RWPE2 (cell line): ENCODE results near the gene BTBD9.

ENCODE experiments used
- ATAC-seq: fragments of 200-7000 bp; cut with Tn5 transposase; 3 replicates; pipeline ENCODE4 v1.9.1; 2021; ENCODE audit warnings: low read depth
- DNase-seq: peaks from one replicate; pipeline ENCODE4 v3.0.0-alpha.2; 2020; ENCODE audit warnings: low spot score
- H3K27ac ChIP-seq: fragments of 450-650 bp; 2 replicates; pipeline ENCODE4 v1.5.1; 2017; ENCODE audit warnings: mild to moderate bottlenecking; ENCODE audit not compliant: poor library complexity, severe bottlenecking
- H3K27me3 ChIP-seq: fragments of 250-450 bp; sonication (Bioruptor Pico); 2 replicates; pipeline ENCODE4 v1.5.1; 2021; ENCODE audit warnings: mild to moderate bottlenecking, moderate library complexity; ENCODE audit not compliant: insufficient read depth, poor library complexity, severe bottlenecking
- H3K36me3 ChIP-seq: fragments of 250-450 bp; sonication (Bioruptor Pico); 2 replicates; pipeline ENCODE4 v1.5.1; 2020; ENCODE audit warnings: low read depth, mild to moderate bottlenecking, moderate library complexity
- H3K4me1 ChIP-seq: fragments of 250-450 bp; sonication (Bioruptor Pico); 2 replicates; pipeline ENCODE4 v1.5.1; 2021; ENCODE audit warnings: mild to moderate bottlenecking, moderate library complexity; ENCODE audit not compliant: insufficient read depth, poor library complexity, severe bottlenecking
- H3K4me3 ChIP-seq: fragments of 250-450 bp; sonication (Bioruptor Pico); 2 replicates; pipeline ENCODE4 v1.5.1; 2021; ENCODE audit warnings: mild to moderate bottlenecking, moderate library complexity; ENCODE audit not compliant: severe bottlenecking
- H3K9me3 ChIP-seq: fragments of 250-450 bp; sonication (Bioruptor Pico); 2 replicates; pipeline ENCODE4 v1.5.1; 2021; ENCODE audit warnings: mild to moderate bottlenecking, moderate library complexity; ENCODE audit not compliant: severe bottlenecking
- CTCF ChIP-seq: fragments of 450-650 bp; IDR thresholded peaks from one replicate; pipeline ENCODE4 v1.5.1; 2017; ENCODE audit warnings: mild to moderate bottlenecking, moderate library complexity; ENCODE audit not compliant: poor library complexity, severe bottlenecking

The BTBD9 gene

DNA sequence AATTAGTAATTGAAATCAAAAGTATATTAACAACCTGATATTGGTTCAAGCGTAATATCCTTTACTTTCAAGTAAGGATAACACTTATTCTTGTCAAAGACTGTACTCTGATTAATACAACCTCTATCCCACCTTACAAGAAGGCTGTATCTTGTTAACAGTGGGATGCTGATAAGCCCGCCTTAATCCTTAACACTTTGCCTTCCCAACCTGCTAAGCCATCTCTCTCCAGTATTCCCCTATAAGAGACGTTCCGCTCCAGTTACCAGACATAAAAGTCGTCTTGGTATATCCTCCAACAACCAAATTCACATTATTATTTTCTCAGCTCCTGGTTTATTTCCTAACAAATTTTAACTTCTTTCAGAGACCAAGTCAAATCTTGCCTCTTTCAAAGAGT, 2.0 kb downstream of the BTBD9 start:
- no peak for TF ChIP-seq CTCF

DNA sequence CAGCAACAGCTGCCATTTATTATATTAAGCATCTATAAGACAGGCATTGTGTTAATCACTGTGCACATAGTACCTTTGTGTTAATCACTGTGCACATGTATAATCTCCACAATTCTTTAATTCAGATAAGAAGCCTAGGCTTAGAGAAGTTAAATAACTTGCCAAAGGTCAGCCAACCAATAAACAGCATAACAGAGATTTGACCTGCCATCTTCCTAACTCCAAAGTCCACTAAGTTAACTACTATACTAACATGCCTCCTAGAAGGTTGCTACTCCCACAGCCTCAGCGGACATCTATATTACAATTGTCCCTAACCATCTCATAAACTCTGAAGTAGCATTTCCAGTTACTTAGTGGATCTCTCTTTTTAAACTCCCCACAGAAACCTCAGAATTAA, 3.7 kb downstream of the BTBD9 start:
- DNase-seq (no peak), ATAC-seq (no peak)
- Histone ChIP-seq H3K4me1 (peaks cover 3% of the 10 kb centered on the region), H3K4me3 (no peak overlapping the region), H3K27me3 (no peaks in the 10 kb centered on the region), H3K27ac (no peak overlapping the region), H3K36me3 (no peaks in the 10 kb centered on the region), H3K9me3 (no peaks in the 10 kb centered on the region)
- no peak for TF ChIP-seq CTCF

More for the DNA sequence above, 2.0 kb downstream of the BTBD9 start:
- no peaks in the 10 kb centered on the region for H3K9me3 ChIP-seq
- no peaks in the 10 kb centered on the region for H3K27me3 ChIP-seq
- peaks cover 3% of the 10 kb centered on the region for H3K4me1 ChIP-seq
- ATAC-seq: no peak
- no peak overlapping the region for H3K4me3 ChIP-seq
- no peaks in the 10 kb centered on the region for H3K36me3 ChIP-seq
- no peak for DNase-seq
- H3K27ac ChIP-seq: no peak overlapping the region

GRCh38 chr6:38634518-38634917, 5.2 kb downstream of the BTBD9 start:
- no peaks in the 10 kb centered on the region for H3K4me1 ChIP-seq
- no peaks in the 10 kb centered on the region for H3K27me3 ChIP-seq
- H3K4me3 ChIP-seq: no peak overlapping the region
- no peak for DNase-seq
- TF ChIP-seq CTCF: no peak
- H3K27ac ChIP-seq: no peak overlapping the region
- H3K36me3 ChIP-seq: no peaks in the 10 kb centered on the region
- H3K9me3 ChIP-seq: no peaks in the 10 kb centered on the region
- no peak for ATAC-seq

GRCh38 chr6:38632490-38632889, 7.2 kb downstream of the BTBD9 start:
- Histone ChIP-seq H3K27me3 (no peaks in the 10 kb centered on the region), H3K27ac (no peak overlapping the region), H3K9me3 (no peaks in the 10 kb centered on the region), H3K4me1 (no peaks in the 10 kb centered on the region), H3K36me3 (no peaks in the 10 kb centered on the region), H3K4me3 (no peak overlapping the region)
- ATAC-seq (no peak), DNase-seq (no peak)
- no peak for TF ChIP-seq CTCF

DNA sequence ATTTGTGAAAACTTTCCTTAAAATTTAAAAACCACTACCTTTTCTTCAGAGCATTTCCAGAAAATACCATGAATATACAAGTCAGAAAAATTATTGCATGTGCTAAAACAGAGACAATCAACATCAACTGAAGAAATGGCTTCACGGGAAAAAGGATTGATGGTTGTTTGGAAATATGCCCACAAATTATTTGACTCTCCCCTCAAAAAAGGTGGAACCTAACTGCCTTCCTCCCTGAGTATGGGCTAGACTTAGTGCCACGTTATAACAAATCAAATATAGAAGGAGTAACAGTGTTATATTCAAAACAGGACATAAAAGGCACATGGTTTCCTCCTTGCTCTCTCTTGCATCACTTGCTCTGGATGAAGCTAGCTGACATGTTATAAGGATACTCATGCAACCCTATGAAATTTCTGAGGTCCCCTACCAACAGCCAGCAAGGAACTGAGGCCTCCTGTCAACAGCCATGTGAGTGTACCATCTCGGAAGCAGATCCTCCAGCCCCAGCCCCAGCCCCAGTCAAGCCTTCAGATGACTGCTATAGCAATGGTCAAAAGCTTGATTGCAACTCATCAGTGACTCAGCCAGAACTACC, 8.4 kb downstream of the BTBD9 start:
- no peak for DNase-seq
- Histone ChIP-seq H3K9me3 (no peaks in the 10 kb centered on the region), H3K27ac (no peak overlapping the region), H3K27me3 (no peaks in the 10 kb centered on the region), H3K36me3 (no peaks in the 10 kb centered on the region), H3K4me3 (no peak overlapping the region), H3K4me1 (no peaks in the 10 kb centered on the region)
- ATAC-seq: no peak
- TF ChIP-seq CTCF: no peak
